ENCODE data around the gene AGRN.
"Not testable (repeated sequence)": the region's sequence is repeated elsewhere in the genome, so short reads cannot be mapped to it uniquely, and the experiment has no call there.

AGRN gene

GRCh38 chr1:1098681-1099421, 78.9 kb downstream of the AGRN start:
- no peak for DNase-seq

GRCh38 chr1:1099506-1100183, 79.7 kb downstream of the AGRN start:
- DNase-seq, result no peak

GRCh38 chr1:1100296-1100695, 80.4 kb downstream of the AGRN start:
- no peak for DNase-seq

DNA sequence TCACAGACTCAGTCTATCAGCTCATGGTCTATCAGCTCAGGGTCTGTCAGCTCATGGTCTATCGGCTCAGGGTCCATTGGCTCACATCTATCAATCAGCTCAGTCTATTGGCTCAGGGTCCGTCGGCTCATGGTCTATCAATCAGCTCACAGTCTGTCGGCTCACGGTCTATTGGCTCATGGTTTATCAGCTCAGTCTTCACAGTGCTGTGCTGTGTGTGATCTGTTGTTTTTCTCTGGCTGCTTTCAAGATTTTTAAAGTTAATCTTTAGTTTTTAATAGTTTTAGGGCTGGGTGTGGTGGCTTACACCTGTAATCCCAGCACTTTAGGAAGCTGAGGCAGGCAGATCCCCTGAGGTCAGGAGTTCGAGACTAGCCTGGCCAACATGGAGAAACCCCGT, 81.6 kb downstream of the AGRN start:
- no peak for DNase-seq

- not testable (repeated sequence) for DNase-seq
Measured at GRCh38 chr1:1104152-1104551, 84.2 kb downstream of the AGRN start.
